ENCODE results near the gene GNGT2.

Gene GNGT2

DNA sequence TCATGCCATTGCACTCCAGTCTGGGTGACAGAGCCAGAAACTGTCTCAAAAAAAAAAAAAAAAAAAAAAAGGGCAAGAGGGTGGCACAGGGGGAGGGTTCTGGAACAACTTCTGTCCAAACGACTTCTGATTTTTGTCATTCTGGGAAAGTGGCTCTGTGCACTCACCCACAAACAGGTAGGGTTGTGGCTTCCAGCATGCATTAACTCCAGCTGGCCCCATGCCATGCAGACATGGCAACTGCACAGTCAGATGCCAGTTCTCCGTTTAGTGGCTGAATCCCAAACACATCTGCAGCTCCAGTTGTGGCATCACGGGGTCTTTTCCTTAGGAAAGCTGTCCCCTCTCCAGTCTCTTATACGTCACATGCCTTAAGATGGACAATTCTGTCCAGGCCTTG, 47.5 kb downstream of the GNGT2 start:
- DNase-seq: no peak

DNA sequence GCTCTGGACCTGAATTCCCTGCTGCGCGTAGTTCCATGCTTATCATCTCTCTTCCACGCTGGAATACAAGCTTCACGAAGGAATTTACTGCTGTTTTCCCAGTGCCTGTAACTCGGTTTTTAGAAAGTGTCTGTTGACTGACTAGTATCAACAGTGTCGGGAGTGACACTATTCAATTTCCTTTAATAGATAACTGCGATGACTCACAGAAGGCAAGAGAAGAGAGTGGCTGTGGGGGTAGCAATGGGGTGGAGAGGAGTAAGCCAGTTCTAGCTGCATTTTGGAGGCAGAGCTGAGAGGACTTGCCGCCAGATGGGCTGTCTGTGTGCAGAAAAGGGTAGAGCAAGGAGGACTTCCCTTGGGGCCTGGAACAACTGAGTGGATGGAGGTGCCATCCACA, 52.6 kb downstream of the GNGT2 start:
- DNase-seq: no peak

DNA sequence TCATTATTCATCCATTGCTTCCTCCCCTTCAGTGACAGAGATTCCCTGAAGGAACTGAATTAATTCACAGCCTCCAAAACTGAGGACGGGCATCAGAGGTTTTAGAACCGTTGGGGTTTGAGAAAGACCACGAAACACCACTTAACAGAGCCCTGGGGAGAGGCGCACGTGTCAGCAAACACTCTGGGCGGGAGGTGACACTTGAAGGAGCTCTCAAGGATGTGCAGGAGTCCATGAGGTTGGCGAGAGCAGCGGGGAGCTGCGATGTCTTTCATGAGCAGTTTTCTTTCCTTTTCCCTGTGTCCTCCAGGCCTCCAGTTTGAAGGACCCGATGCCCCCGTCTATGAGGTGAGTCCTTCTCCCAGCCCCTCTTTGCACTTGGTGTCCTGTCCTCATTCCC, 54.1 kb downstream of the GNGT2 start:
- DNase-seq: no peak

Data from effector CD4-positive, alpha-beta T cell (primary cell).